Pons (tissue), 1 donor: ENCODE results near the gene ZNF367.
"Not testable (repeated sequence)": the region's sequence is repeated elsewhere in the genome, so short reads cannot be mapped to it uniquely, and the experiment has no call there.

Experiments
- DNase-seq: peaks from one replicate; pipeline ENCODE4 v3.0.0-alpha.2; 2016; ENCODE audit warnings: low spot score

Gene ZNF367

DNA sequence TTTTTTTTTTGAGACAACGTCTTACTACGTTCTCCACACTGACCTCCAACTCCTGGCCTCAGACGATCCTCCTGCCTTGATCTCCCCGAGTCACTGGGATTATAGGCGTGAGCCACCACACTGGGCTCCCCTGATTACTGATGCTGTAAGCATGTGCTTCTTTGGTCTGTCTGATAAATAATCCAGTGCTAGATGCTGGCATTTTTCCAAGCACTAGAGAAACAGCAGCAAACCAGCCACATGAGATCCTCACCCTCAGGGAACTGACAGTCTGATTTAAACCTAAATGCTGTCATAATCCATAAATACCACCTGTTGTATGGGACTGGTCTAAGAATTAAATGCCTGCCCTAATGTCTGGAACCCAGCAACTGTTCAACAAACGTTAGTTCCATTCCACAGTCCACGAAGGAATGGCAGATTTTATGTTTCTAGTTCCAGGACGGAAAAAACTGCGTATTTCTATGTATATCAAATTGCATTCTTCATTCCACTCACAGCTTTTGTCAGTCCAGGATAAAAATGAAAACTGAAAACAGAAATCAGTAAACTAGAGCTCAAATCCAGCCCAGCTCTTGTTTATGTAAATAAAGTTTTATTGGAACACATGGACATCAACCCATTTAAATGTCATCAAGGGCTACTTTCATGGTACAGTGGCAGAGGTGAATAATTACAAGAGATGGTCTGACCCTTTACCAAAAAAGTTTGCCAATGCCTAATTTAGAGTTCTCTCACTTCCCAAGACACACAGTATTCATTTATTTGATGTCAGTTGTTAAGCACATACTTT, 54.8 kb downstream of the ZNF367 start:
- DNase-seq, result no peak

DNA sequence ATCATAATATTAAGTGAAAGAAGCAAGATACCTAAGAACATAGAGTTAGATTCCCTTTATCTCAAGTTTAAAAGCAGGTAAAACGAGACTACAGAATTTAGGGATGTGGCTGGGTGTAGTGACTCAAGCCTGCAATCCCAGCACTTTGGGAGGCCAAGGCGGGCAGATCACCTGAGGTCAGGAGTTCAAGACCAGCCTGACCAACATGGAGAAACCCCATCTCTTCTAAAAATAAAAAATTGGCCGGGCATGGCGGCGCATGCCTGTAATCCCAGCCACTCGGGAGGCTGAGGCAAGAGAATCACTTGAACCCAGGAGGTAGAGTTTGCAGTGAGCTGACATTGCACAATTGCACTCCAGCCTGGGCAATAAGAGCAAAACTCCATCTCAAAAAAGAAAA, 56.1 kb downstream of the ZNF367 start:
- not testable (repeated sequence) for DNase-seq

DNA sequence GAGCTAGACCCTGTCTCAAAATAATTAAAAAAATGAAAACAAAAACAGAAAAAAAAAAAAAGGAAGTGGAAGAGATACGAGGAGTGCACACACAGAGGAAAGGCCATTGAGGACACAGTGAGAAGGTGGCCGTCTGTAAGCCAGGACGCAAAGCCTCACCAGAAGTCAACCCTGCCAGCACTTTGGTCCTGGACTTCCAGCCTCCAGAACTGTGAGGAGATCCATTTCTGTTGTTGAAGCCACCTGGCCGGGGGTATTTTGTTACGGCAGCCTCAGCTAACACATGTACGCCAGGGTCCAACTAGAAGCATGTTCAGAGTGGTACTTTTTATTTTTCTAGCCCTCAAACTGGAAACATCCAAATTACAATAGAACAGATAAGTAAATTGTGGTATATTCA, 56.5 kb downstream of the ZNF367 start:
- no peak for DNase-seq

DNA sequence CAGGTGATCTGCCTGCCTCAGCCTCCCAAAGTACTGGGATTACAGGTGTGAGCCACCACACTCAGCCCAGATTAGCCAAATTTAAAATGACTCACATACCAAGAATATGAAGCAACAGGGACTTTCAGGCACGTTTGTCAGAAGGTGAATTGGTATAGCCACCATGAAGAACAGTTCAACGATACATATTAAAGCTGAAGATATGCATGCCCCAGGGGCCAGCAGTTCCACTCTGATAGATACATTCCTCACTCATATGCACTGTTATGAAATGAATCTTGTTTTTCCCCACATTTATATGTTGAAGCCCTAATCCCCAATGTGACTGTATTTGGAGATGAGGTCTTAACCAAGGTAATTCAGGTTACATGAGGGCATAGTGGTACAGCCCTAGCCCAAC, 57.2 kb downstream of the ZNF367 start:
- no peak for DNase-seq

DNA sequence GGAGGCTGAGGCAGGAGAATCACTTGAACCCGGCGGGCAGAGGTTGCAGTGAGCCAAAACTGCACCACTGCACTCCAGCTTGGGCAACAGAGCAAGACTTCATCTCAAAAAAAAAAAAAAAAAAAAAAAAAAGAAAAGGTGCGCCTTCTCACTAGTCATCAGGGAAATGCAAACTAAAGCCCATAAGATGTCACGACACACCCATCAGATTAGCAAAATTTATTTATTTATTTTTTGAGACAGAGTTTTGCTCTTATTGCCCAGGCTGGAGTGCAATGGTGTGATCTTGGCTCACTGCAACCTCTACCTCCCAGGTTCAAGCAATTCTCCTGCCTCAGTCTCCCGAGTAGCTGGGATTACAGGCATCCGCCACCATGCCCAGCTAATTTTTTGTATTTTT, 57.6 kb downstream of the ZNF367 start:
- not testable (repeated sequence) for DNase-seq

DNA sequence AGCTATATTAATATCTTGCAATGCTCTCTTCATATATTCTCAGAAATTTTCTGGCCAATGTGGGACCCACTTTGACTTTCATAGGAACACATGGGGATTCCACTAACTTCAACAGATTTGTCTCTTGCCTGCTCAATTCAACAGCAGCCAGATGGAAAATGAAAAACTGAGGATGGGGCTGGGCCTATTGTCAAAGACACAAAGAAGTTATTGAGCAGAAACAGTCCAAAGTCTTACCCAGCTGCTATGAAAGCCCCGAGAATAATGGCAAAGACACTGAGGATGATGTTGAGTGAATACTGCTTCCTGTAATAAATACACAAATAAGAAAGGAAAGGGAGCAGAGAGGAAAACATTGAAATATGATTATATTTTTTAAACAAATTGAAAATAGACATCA, 67.3 kb downstream of the ZNF367 start:
- DNase-seq, result peak; percentile 97

DNA sequence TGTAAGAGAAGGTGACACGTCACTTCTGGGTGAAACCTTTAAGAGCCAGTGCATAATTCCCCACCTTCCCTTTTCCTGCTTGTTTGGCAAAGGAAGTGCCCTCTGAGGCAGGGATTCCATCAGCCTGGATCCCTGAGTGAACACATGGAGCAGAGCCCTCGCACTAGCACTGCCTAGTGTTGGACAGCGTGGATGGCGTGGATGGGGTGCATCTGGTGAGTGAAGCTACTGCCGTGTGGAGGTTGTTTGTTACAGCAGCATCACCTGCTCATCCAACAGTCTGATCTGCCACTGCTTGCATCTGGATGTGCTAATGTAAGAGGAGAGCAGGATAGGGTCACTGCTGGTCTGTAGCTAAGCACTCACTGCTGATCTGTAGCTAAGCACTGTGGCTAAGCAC, 69.9 kb downstream of the ZNF367 start:
- DNase-seq, result no peak

DNA sequence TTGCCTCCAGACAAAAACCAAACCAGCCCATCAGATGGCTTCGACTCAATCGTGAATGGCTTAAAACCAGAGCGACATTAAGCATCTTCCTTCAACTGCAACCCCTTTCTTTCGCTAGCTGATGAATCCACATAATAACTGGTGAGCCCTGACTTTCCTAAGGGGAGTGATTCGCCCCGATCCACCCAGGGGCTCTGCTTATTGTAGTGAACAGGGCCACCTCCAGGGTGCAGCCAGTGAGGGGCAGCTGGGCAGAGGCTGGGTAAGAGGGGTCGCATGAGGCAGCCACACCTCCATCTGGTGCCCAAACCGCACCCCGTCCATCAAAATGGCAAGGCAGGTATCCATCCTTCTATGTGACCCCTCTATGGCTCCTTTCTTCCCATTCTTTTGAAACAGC, 72.6 kb downstream of the ZNF367 start:
- DNase-seq, result no peak

DNA sequence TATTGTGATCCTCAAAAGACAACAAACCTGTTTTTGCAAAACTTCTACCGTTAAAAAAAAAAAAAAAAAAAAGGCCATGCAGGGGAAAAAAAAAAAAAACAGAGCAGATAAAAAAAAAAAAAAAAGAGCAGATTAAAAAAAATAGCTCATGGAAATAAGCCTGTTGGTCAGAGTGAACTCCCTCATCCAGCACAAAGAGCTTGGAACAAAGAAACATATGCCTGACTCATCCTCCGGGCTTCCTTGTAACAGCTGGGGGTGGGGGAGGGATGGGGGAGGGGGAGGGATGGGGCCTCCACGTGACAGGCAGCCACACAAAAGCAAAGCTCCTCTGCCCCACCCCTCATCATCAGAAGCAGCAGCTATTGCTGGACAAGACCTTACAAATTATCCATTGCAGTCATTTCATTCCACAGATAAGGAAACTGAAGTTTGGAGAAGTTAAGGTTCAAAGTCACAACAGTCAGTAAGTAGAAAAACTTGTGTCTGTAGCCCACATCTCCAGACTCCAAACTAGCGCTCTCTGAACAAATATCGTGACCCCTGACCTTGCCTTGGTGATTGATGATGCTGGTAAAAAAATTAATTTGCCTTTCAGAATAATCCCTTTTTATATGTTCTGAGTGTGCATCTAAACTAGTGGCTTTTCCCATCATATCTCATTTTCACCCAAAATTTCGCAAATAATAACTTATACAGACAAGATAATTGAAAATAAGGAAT, 73.6 kb downstream of the ZNF367 start:
- peak; percentile 92 for DNase-seq

DNA sequence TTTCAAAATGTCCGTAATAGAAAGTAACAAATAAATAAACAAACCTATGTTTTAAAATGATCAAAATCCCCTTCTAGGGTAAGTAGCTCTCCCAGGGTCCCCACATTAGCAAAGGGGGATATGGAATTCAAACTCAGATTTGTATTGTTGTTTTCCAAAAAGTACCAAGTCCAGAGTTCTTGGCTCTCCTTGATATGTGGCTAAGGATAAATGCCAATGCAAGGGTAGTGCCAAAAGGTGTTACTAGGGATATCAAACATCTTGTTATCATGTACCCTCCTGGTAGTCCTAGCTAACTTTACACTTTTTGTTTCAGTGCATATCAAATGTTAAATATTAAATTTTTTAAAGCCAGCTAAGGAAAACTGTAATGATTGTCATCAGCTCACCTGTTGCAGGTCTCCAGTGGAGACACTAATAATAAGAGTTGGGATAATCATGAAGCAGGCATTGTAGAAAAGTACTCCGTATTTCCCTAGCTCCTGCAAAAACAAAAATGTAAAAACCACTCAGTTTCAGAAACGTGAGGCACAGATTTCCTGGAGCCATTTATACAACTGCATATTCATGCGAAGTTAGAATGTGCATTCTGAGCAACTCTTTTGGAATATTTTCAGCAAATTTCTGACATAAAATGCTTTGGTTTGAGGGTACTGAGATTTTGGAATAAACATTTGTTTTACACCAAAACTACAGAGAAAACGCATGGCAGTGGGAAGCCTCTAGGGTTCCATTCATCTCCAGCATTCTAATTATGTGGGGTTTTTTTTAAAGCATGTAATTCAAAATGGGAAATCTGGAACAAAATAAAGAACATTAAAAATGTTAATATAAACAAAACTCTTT, 74.4 kb downstream of the ZNF367 start:
- no peak for DNase-seq

DNA sequence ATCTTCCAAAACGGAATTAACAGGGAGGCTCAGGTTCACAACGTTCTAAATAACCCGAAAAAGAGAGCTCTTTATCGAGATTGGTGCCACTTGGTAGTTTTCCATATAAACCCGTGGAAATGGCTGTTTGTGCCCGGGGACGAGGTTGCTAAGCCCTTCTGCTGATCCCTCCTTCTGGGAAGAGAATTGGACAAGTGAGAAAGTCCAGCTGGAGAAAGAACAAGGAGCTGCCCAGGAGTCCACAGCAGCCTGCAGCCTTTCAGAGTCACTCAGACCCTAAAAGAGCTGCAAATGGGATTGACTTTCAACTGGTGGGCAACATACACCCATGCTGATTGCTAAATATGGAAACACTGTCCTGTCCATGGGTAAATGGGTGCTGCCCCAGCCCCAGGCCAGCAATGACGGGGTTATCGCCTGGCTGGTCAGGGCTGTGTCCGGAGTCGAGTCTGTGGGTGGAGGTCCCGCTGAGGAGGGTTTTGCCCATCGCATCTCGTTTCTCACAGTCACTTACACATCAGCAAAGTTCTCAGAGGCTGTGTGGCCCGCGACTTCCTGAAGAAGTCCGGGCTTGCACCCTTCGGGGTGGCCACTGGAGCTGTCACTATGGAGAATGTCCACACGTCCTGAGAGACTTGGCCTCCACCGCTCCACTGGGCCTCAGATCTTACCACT, 75.5 kb downstream of the ZNF367 start:
- DNase-seq, result no peak

DNA sequence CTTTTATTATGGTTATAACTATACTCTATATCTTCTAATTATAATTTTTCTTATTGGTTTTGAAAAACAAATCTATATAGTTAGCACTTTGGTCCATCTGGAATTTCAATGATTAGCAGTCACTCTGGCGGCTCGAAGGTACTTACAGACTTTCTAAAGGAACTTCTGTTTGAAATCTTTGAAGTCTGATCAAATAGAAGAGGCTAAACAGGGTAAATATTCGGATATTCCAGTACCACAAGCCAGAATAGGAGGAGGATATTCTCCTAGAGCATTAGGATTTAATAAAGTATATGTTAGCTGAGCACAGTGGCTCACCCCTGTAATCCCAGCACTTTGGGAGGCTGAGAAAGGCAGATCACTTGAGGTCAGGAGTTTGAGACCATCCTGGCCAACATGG, 77.5 kb downstream of the ZNF367 start:
- no peak for DNase-seq

DNA sequence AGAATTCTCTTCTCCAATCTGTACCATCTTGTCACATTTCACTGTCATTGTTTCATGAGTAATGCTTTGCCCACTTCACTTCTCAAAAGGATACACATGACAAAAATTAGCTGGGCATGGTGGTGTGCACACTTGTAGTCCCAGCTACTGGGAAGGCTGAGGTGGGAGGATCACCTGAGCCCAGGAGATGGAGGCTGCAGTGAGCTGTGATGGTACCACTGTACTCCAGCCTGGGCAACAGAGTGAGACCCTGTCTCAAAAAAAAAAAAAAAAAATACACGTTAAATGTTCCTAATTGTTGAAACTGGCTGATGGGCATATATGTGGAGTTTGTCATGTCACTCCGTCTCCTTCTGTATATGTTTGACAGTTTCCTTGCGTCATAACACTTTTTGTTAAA, 79.9 kb downstream of the ZNF367 start:
- DNase-seq, result no peak
